Left renal pelvis (tissue), 4 donors: ENCODE data around the gene CENPP. TPM values are rescaled to one million over a fixed set of nuclear protein-coding genes. Genes with fewer than 3 reads are reported as not detected.

Source experiments
- DNase-seq, 4 donors: peaks; one replicate each; pipeline ENCODE4 v3.0.0-alpha.2; 2013; ENCODE audit warnings: low read depth in 4 of 4, low spot score in 3 of 4
- polyA plus RNA-seq, 4 donors: library from polyadenylated mRNA; unstranded; fragments of 120-200 nt; gene quantifications; one replicate each; pipeline ENCODE4 v1.2.1, GENCODE V29; 2013; ENCODE audit not compliant: insufficient read length in 4 of 4

CENPP gene
- polyA plus RNA-seq, 4 donors: 6.5 to 8.9 (median 7.4) TPM

DNA sequence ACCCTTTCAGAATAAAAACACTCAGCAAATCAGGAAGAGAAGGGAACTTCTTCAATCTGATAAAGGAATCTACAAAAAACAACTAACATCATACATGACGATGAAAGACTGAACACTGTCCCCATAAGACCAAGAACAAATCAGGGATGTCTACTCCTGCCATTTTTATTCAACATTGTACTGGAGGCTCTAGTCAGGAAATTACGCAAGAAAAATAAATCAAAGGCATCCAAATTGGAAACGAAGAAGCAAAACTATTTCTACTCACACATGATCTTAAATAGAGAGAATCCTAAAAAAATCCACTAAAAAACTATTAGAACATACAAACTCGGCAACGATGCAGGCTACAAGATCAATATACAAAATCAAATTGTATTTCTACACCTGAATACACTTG is 301.9 kb downstream of the CENPP start:
- DNase-seq: no peak

DNA sequence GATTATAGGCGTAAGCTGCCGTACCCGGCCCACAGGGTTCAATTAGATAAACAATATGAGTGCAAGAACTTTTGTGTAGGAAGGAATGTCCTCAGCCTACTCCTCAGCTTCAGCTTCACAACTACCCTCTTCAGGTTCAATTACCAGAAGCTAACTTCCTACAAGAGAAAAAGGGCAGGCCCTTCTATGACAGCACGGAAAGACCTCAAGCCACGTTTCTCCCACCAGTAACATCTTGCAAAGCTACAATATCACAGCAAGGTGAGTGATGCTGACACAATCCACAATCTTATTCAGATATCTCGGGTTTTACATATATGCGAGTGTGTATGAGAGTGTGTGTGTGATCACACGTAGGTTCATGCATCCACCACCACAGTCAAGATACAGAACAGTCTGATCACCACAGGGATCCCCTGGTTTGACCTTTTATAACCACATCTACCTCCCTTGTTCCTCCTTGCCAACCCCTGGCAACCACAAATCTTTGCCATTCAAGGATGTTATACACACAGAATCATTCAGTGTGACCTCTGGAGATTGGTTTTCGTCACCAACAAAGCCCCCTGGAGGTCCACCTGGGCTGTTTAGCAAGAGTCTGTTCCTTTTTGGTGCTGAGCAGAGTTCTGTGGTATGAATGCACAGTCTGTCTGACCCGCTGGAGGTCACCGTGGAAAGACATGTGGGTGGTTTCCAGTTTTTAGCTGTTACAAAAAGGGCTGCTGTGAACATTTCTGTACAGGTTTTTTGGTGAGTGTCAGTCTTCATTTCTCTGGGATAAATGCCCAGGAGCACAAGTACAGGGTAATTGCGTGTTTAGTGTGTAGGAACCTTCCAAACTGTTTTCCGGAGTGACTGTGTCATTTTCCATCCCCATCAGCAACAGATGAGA is 305.9 kb downstream of the CENPP start:
- no peak for DNase-seq

DNA sequence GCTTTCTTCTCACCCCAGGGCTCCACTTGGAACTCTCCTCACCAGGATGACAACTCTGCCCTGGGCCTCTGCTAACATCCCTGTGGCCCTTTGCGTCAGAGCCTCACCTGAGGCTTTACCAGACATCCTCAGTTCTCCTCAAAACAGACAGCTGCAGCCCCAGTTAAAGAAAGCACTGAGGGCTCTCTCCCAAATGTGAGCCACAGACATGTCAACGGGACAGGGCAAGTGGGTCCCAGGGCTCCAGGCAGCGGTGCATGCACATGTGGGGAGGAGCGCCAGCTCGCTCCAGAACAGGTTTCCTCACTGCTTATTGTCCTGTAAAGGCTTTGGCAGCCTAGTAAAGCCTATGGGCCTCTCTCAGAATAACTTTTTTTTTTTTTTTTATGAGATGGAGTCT is 306.9 kb downstream of the CENPP start:
- DNase-seq: no peak

DNA sequence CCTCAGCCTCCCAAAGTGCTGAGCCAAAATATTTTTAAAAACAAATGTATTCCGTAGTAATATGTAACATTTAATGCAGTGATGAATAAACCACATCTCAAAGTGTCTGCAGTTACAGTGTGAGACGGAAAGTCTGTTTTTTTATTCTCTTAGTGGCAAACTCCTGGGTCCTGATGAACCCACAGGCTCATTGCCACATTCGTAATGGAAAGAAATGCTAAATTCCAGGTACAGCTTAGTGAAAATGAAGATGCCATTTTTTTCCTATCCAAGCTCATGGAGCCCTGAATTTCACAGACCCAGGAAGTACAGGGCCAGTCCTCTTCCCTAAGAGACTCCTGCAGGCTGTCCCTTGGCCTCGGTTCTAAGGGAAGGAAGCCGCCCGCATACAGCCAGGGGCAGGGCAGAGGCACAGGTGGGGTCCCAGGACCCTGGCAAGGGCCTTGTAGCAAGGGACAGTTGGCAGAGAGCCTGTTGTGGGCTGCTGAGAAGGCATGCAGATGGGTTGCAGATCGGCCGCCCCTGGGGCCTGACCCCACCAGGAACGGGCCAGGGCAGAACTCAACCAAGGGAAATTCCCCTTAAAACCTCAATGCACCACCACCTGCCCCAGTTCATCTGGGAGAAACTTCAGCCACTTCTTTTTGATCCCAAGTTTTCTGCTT is 308.0 kb downstream of the CENPP start:
- DNase-seq: no peak

DNA sequence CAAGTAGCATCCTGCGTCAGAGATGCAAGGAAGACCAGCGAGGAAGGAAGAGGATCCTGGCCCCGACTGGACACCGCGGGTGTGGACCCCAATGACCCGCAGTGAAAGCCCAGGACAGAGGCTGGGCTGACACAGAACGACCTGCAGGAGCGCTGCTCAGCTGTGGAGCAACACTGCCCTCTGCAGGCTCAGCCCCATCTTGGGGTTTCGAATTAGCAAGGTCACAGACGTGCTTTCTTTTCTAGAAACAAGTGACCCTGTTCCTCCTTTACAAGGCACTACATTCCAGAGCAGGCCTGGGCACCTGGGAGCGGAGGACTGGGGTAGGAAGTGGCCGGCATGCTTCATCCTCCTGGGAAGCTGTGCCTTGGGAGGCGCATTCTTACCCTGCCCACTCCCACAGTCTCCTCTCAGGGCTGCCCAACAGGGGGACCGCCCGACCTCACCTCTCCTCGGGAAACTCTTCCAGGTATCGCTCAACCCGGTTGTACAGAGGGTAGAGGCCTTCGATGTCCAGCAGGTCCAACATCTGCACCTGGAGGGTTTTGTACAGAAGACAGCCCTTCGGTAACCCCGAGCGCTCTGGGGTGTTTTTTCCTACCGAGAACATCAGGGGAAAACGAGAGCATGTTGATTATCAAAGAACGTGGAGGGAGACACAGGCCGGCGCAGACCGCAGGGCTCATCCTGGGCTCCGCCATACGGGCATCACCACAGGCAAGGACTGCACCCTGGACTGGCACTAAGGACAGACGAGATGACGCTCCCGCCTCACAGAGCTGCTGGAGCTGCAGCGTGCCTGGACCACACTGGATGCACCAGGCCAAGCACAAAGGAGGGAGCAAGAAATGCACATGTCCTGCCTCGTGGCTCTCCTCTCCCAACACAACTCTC is 309.2 kb downstream of the CENPP start:
- peak in 3 of 4 donors; percentile 33 to 47 (median 43) for DNase-seq

DNA sequence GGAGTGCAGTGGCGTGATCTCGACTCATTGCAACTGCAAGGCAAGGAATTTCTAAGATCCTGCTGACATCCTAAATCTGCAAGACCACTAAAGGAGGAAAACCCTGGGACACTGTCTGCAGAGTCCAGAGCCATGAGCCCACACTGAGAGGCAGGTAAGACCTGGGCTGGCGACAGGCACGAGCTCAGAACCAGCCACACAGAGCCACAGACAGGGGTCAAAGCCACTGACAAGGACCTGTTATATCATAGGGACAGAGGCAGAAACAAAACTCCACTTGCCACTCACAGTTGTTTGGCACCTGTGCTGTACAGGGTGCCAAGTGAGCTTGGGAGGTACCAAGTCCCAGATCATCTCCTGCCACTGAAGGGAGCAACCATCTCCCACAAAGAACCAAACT is 310.0 kb downstream of the CENPP start:
- no peak for DNase-seq

DNA sequence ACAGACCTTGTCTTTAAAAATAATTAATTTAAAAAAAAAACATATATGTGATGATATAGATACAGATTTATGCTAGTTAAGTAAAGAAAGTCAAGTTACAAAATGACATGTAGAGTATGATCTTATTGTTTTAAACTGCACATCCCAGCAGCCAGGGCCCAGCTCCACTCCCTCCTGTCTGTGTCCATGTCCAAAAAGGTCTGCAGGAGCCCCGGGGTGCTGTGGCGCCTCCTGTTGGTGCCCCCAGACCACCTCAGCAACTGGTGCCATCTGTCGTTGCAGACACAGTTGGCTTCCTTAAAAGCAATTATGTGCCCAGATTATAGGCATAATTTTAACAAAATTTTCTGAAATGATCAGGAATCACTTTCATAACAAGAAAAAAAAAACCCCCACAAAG is 310.9 kb downstream of the CENPP start:
- no peak for DNase-seq

DNA sequence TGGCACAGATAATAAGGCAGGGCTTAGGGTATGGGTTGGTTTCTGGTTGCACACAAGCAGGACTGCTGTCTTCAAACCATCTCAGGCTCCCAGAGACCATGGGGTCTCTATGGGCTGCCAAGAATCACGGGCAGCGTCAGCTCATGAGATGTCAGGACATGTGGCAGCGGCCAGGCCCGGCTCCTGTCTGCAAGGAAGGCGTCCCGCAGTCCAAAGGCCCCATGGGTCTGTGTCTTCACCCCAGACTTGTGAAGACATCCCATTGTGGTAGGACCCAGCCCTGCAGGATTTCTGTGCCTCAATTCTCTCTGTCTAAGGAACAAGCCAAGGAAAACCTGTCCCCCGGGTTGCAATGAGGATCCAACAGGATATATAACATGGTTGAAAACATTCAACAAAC is 311.6 kb downstream of the CENPP start:
- no peak for DNase-seq

DNA sequence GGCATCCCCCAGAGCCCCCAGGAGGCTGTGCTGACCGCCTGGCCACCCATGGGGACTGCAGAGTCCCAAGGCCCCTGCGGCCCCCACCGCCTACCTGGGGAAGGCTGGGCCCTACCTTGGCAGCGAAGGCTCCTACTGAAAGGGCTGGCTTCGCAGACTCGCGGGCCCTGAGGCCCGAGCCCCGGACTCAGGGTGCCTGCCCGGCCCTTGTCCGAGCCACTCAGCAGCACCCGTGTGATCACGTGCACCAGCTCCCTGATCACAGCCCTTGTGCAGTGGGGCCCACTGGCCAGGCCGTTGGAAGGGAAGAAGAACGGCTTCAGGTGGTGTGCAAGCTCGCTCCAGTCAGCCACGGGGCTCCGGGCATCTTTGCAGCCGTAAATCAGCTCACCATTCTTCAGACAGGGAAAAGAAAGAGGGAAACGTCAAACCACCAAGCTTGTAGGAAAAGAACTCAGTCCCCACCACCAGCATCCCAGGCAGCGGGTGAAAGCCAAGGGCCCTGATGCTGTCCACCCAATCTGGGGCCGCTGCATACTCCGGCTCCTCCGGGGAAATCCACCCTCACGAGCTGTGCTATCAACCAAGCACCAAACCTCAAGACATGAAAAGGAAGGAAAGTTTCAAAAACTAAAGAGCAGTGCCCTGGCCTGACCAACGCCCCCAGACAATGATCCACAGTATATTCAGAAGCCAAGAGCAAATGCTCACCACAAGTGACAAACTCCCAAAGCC is 312.3 kb downstream of the CENPP start:
- DNase-seq: no peak

DNA sequence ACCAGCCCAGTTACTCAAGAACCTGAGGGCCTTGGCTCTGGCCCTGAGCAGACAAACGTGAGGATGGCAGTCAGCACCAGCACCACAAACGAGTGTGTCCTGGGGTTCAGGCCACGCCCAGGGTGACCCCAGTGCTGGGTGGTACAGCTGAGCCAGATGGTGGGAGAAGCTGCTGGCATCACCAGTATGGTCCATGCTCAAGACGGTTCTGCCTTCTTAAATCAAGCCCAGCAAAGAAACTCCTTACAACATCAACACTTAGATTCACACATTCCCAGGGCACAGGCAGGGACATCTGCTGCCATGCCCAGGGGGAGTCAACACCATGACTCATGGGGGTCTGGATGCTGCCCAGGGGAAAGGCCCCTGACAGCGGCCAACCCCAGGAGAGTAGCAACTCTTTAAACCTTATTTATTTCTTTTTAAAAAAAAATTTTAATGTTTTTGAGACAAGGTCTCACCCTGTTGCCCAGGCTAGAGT is 312.9 kb downstream of the CENPP start:
- DNase-seq: no peak

DNA sequence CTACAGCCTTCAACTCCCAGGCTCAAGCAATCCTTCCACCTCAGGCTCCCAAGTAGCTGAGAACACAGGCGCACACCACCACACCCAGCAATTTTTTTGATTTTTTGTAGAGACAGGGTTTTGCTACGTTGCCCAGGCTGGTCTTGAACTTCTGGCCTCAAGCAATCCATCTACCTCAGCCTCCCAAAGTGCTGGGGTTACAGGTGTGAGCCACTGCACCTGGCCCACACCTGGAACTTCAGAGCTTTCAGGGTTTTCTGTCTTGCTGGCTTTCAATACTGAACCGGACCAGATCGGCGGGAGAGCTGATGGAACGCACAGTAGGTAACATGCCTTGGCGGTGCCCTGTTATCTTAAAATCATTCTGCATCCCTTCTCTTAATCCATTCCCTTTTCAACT is 313.4 kb downstream of the CENPP start:
- DNase-seq: no peak

DNA sequence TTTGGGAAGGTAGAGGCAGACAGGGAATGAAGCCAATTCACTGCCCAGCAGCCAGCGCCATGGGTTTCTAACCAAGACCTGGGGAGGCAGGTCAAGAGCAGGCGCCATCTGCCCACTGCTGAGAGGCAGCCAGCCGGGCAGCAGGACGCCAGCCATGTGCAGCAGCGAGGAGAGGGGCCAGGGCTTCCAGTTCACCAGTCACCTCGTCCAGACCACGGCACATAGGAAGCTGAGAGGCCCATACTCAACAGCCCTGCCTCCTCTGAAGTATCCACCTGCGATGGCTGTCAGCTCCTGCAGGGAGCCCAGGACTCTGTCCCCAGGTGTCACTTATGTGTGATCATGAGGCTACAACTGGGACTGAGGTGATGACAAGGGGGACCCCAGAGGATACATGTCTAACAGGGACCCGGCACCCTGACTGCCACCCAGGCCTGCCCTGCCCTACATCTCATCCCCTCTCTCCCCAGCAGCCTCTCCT is 314.1 kb downstream of the CENPP start:
- DNase-seq: no peak

DNA sequence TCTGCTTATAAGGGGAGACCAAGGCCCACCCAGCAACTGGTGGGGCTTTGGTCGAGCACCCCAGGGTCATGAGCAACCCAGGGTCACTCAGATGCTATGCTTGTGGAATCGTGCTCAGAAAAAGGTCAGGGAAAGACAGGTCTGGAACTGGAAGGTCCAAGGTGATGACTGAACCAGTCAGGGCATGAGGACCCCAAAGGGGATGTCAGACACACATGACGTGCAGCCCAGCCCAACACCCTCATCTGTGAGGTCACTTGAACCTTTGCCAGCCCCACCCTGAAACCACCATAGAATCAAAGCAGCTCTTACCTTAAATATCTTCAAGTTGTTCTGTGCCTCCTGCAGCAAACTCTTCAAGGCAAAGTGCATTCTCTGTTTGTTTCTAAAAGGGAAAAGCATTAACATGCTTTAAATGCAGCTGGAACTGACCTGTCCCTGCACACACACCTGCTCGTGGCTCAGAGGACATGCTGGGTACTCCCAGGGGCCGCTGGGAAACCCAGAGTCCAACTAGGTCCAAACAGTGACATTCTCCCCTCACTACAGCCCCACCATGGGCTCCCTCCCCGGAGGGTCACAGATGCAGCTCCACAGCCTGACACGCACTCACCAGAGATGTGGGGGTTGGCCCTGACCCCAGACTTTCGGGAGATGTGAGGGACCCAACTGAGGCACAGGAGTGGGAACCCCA is 314.8 kb downstream of the CENPP start:
- DNase-seq: no peak

DNA sequence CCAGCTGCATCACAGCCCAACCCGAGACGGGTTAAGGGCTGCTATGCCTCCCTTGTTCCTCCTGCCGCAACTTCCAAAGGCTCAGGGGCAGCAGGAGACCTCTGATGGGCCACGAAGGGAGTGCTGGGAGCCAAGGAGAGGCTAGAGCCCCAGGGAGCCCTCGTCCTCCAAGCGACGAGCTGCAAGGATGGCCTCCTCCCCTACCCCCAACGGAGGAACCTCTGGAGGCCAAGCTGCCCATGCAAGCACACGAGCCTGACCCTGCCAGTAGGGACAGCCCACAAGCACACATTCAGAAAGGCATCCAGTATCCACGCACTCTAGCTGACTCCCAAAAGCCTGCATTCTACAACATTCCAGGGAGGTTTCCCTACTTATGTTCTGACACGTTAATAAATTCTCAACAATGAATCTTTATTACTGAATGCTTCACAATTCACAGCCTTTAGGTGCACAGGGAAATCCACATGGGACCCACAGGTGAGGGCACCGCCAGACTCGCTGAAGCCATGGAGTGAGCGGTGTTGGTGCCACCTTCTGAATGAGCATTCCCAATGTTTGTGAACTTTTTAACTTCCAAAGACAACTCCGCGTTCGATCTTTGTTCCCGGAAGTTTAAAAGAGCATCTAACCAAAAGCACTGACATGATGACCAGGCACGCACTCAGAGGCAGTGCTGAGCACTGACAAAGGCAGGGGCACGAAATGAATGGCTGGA is 315.5 kb downstream of the CENPP start:
- no peak for DNase-seq

DNA sequence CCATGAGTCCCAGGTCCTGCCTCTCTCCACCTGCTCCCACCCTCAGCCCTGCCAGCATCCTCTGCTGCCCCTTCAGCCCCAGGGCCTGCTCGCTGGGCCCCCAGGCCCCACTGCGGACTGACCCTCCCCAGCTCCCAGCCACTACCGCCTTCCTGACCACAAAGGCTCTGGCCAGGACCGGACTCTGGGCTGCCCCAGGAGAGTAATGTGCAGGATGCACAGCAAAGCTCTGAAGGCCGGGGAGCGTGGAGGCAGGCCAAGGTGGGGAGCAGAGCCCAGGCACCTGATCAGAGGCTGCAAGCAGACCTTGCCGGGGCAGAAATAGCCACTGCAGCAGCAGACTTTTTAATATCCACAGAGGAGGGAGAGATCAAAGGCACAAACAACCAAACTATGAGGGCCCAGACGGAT is 316.3 kb downstream of the CENPP start:
- DNase-seq: no peak

DNA sequence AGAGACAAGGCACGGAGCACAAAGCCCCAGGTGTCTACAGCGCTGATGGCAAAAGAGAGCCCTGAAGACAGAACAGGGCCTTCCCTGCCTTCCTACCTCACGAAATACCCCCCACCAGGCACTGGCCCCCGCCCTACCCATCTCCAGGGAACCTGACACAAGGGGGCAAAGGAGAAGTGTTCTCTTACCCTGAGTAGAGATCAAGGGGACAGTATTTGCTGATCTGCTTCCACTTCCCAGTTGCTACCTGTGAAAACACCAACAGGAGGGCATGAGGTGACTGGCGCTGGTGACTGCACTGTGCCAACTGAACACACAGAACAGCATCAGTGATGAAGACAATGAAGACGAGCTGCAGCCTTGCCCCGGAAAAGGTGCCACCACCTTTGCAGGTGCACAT is 316.8 kb downstream of the CENPP start:
- no peak for DNase-seq

DNA sequence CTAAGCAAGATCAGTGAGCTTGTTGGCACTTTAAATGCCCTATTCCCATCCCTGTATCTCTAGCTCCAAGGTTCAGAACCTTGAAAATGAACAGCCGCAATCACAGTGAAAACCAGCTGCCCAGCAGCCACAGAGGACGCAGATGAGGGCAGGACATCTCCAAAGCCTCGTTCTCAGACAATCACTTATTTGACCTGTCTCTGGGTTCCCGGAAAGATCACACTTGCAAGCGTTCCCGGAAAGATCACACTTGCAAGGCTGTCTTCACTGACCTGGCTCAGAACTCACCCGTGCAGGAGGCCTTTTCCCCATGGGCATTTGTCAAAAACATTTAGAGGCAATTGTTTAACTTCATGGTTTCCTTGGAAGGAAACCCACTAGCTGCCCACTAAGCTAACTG is 318.5 kb downstream of the CENPP start:
- DNase-seq: no peak

DNA sequence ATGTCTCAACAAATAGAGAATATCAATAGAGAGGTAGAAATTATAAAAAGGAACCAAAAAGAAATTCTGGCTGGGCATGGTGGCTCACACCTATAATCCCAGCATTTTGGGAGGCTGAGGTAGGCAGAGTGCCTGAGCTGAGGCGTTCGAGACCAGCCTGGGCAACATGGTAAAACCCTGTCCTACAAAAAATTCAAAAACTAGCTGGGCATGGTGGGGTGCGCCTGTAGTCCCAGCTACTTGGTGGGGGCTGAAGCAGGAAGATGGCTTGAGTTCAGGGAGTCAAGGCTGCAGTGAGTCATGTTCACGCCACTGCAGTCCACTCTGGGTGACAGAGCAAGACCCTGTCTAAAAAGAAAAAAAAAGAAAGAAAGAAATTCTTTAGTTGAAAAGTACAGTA is 319.3 kb downstream of the CENPP start:
- DNase-seq: no peak
